H1 (cell line): ENCODE measurements around the gene GRIK1. TPM values are rescaled to one million over a fixed set of nuclear protein-coding genes. Genes with fewer than 3 reads are reported as not detected.

Experiments used
- CTCF ChIA-PET: fragments of 300-600 bp; sonication (Branson Sonifier 250); formaldehyde crosslinking; loops from one replicate; lab custom pipeline; 2021; ENCODE audit not compliant: partially characterized antibody; lab: Charles Lee
- POLR2A ChIA-PET: fragments of 300-600 bp; sonication (Branson Sonifier 250); formaldehyde crosslinking; loops from one replicate; lab custom pipeline; 2021; ENCODE audit warnings: inconsistent platforms; ENCODE audit not compliant: partially characterized antibody; lab: Charles Lee
- DNase-seq, 2 experiments: peaks; one replicate each; pipeline versions ENCODE4 v3.0.0 to v3.0.0-alpha.2; 2010 to 2022; ENCODE audit warnings: low spot score in 2 of 2, low read depth in 1 of 2, mixed read lengths in 1 of 2
- FAIRE-seq: peaks from 2 replicates; lab custom pipeline; 2011; peaks lifted over from hg19 to GRCh38; lab: Jason Lieb, UNC
- H2AFZ ChIP-seq: 2 replicates; pipeline ENCODE4 v1.8.1; 2012; ENCODE audit warnings: low read length, inconsistent platforms
- H2AK5ac ChIP-seq: 2 replicates; pipeline ENCODE4 v1.6.1; 2013; ENCODE audit warnings: low read depth, low read length
- H2BK120ac ChIP-seq: replicated peaks from 2 replicates; pipeline ENCODE3; 2013; ENCODE audit warnings: low read depth, low read length, inconsistent platforms
- H2BK12ac ChIP-seq: 2 replicates; pipeline ENCODE4 v1.6.1; 2013; ENCODE audit warnings: low read depth, low read length
- H2BK15ac ChIP-seq: 2 replicates; pipeline ENCODE4 v1.6.1; 2013; ENCODE audit warnings: low read length
- H2BK20ac ChIP-seq: 2 replicates; pipeline ENCODE4 v1.6.1; 2013; ENCODE audit warnings: low read length
- H2BK5ac ChIP-seq: 2 replicates; pipeline ENCODE4 v1.6.1; 2013; ENCODE audit warnings: low read depth, low read length
- H3K14ac ChIP-seq: 2 replicates; pipeline ENCODE4 v1.6.1; 2013; ENCODE audit warnings: inconsistent platforms; ENCODE audit not compliant: insufficient read length
- H3K18ac ChIP-seq: 2 replicates; pipeline ENCODE4 v1.6.1; 2013; ENCODE audit warnings: low read length; ENCODE audit errors: extremely low read depth
- H3K23ac ChIP-seq: 2 replicates; pipeline ENCODE4 v1.6.1; 2013; ENCODE audit warnings: inconsistent platforms; ENCODE audit not compliant: insufficient read length
- H3K23me2 ChIP-seq: 2 replicates; pipeline ENCODE4 v1.6.1; 2013; ENCODE audit warnings: low read depth, low read length
- H3K27ac ChIP-seq: 2 replicates; pipeline ENCODE4 v1.6.1; 2011; ENCODE audit warnings: low read depth, low read length, inconsistent platforms
- H3K27me3 ChIP-seq, 4 experiments: replicated peaks in 1 of 4; 1 replicate in 1 of 4; 2 replicates in 3 of 4; pipeline versions ENCODE4 v1.6.1 to v1.8.1; 2011 to 2013; ENCODE audit warnings: low read length in 3 of 4, mild to moderate bottlenecking in 3 of 4, inconsistent platforms in 2 of 4, mixed read lengths in 2 of 4, moderate library complexity in 1 of 4; ENCODE audit not compliant: control insufficient read depth in 3 of 4, insufficient read depth in 3 of 4; ENCODE audit errors: extremely low read depth in 1 of 4
- H3K36me3 ChIP-seq, 4 experiments: 2 replicates each; pipeline versions ENCODE4 v1.6.1 to v1.8.1; 2011 to 2013; ENCODE audit warnings: mild to moderate bottlenecking in 4 of 4, low read length in 3 of 4, moderate library complexity in 2 of 4, control low read depth in 1 of 4, inconsistent platforms in 1 of 4; ENCODE audit not compliant: insufficient read depth in 4 of 4, control insufficient read depth in 2 of 4
- H3K4ac ChIP-seq: replicated peaks from 2 replicates; pipeline ENCODE3; 2013; ENCODE audit warnings: low read length, low read depth, mixed read lengths, inconsistent platforms; ENCODE audit not compliant: insufficient read length
- H3K4me1 ChIP-seq, 4 experiments: replicated peaks in 1 of 4; 1 replicate in 1 of 4; 2 replicates in 3 of 4; pipeline versions ENCODE4 v1.6.1 to v1.8.1; 2011 to 2013; ENCODE audit warnings: low read length in 3 of 4, inconsistent platforms in 2 of 4, mixed read lengths in 1 of 4; ENCODE audit not compliant: insufficient read depth in 4 of 4, control insufficient read depth in 3 of 4
- H3K4me2 ChIP-seq, 2 experiments: 2 replicates each; pipeline versions ENCODE4 v1.6.1 to v1.8.1; 2011 to 2013; ENCODE audit warnings: low read depth in 2 of 2, low read length in 2 of 2, control low read depth in 1 of 2, inconsistent platforms in 1 of 2, mild to moderate bottlenecking in 1 of 2; ENCODE audit not compliant: insufficient read depth in 1 of 2
- H3K4me3 ChIP-seq, 4 experiments: fragments of 200-600, 300-600 bp in 1 of 4; sonication (generic), shearing (Covaris generic), sonication (Bioruptor Twin) in 1 of 4; 2 replicates each; pipeline versions ENCODE4 v1.5.1 to v1.8.1; 2011 to 2016; ENCODE audit warnings: low read length in 4 of 4, low read depth in 3 of 4, control low read depth in 2 of 4, inconsistent platforms in 2 of 4, mild to moderate bottlenecking in 2 of 4, mixed read lengths in 1 of 4, moderate library complexity in 1 of 4; ENCODE audit not compliant: insufficient read depth in 2 of 4; ENCODE audit errors: extremely low read depth in 1 of 4
- H3K56ac ChIP-seq: replicated peaks from 2 replicates; pipeline ENCODE3; 2013; ENCODE audit warnings: low read depth, mild to moderate bottlenecking, mixed read lengths, low read length, inconsistent platforms; ENCODE audit not compliant: insufficient read length
- H3K79me1 ChIP-seq: 2 replicates; pipeline ENCODE4 v1.6.1; 2013; ENCODE audit warnings: low read depth, low read length, control low read depth
- H3K79me2 ChIP-seq, 2 experiments: 2 replicates each; pipeline versions ENCODE4 v1.6.1 to v1.8.1; 2012 to 2013; ENCODE audit warnings: low read length in 2 of 2, mild to moderate bottlenecking in 2 of 2, inconsistent platforms in 1 of 2; ENCODE audit not compliant: insufficient read depth in 2 of 2, control insufficient read depth in 1 of 2
- H3K9ac ChIP-seq, 4 experiments: replicated peaks in 1 of 4; 1 replicate in 1 of 4; 2 replicates in 3 of 4; pipeline versions ENCODE4 v1.6.1 to v1.8.1; 2011 to 2013; ENCODE audit warnings: low read depth in 3 of 4, low read length in 3 of 4, control low read depth in 2 of 4, mild to moderate bottlenecking in 2 of 4, moderate library complexity in 2 of 4, inconsistent platforms in 1 of 4; ENCODE audit errors: extremely low read depth in 1 of 4
- H3K9me3 ChIP-seq, 2 experiments: 2 replicates each; pipeline versions ENCODE4 v1.6.1 to v1.8.1; 2012 to 2013; ENCODE audit warnings: mild to moderate bottlenecking in 2 of 2, moderate library complexity in 2 of 2, control low read depth in 1 of 2, inconsistent platforms in 1 of 2, low read depth in 1 of 2, low read length in 1 of 2, mixed read lengths in 1 of 2; ENCODE audit not compliant: insufficient read depth in 2 of 2
- H4K20me1 ChIP-seq, 2 experiments: replicated peaks in 1 of 2; 2 replicates each; pipeline versions ENCODE3 to v1.8.1; 2011 to 2013; ENCODE audit warnings: inconsistent platforms in 2 of 2, low read length in 2 of 2, mild to moderate bottlenecking in 1 of 2; ENCODE audit not compliant: insufficient read depth in 2 of 2, control insufficient read depth in 1 of 2
- H4K5ac ChIP-seq: 2 replicates; pipeline ENCODE4 v1.6.1; 2013; ENCODE audit warnings: low read length, low read depth, mixed read lengths, inconsistent platforms; ENCODE audit not compliant: insufficient read length
- H4K8ac ChIP-seq: 2 replicates; pipeline ENCODE4 v1.8.0; 2013; ENCODE audit warnings: mild to moderate bottlenecking, moderate library complexity, low read length, inconsistent platforms; ENCODE audit not compliant: insufficient read depth; ENCODE audit errors: extremely low read depth
- H4K91ac ChIP-seq: replicated peaks from 2 replicates; pipeline ENCODE3; 2013; ENCODE audit warnings: low read length, mixed read lengths, inconsistent platforms; ENCODE audit not compliant: insufficient read length
- ASH2L ChIP-seq: fragments of 200-600, 300-600 bp; sonication (generic); IDR thresholded peaks from one replicate; pipeline ENCODE4 v1.7.1; 2017; ENCODE audit warnings: low read length
- EGR1 ChIP-seq: IDR thresholded peaks from 2 replicates; pipeline ENCODE4 v1.6.1; 2011; ENCODE audit warnings: low read depth, low read length, borderline replicate concordance
- EZH2 ChIP-seq: fragments of 200-600 bp; sonication (generic); IDR thresholded peaks from 2 replicates; pipeline ENCODE4 v1.7.1; 2012; ENCODE audit warnings: low read depth, mild to moderate bottlenecking, moderate library complexity, low read length, inconsistent platforms; ENCODE audit not compliant: severe bottlenecking
- GABPA ChIP-seq: IDR thresholded peaks from 2 replicates; pipeline ENCODE4 v1.6.1; 2011; ENCODE audit warnings: mild to moderate bottlenecking, low read length, moderate library complexity, borderline replicate concordance; ENCODE audit not compliant: insufficient read depth
- KDM5A ChIP-seq: fragments of 200-600 bp; IDR thresholded peaks from 2 replicates; pipeline ENCODE4 v1.7.1; 2012; ENCODE audit warnings: mild to moderate bottlenecking, low read length, inconsistent platforms, mixed read lengths
- RAD21 ChIP-seq, 2 experiments: IDR thresholded peaks in 1 of 2; conservative IDR thresholded peaks in 1 of 2; 2 replicates each; pipeline ENCODE4 v1.6.1; 2011; ENCODE audit warnings: low read depth in 2 of 2, low read length in 2 of 2, improper control_type of control experiment in 1 of 2, inconsistent platforms in 1 of 2, mild to moderate bottlenecking in 1 of 2, moderate library complexity in 1 of 2
- RFX5 ChIP-seq: IDR thresholded peaks from 2 replicates; pipeline ENCODE4 v1.6.1; 2011; ENCODE audit warnings: low read depth, low read length, improper control_type of control experiment, borderline replicate concordance
- RXRA ChIP-seq: IDR thresholded peaks from 2 replicates; pipeline ENCODE4 v1.6.1; 2011; ENCODE audit warnings: low read depth, mild to moderate bottlenecking, low read length, moderate library complexity; ENCODE audit not compliant: insufficient read depth
- SP2 ChIP-seq: IDR thresholded peaks from 2 replicates; pipeline ENCODE4 v1.6.1; 2012; ENCODE audit warnings: mild to moderate bottlenecking, low read length, inconsistent platforms
- TBP ChIP-seq: IDR thresholded peaks from 2 replicates; pipeline ENCODE4 v1.6.1; 2011; ENCODE audit warnings: low read depth, low read length, improper control_type of control experiment
- TCF12 ChIP-seq: IDR thresholded peaks from 2 replicates; pipeline ENCODE4 v1.6.1; 2011; ENCODE audit warnings: low read depth, mild to moderate bottlenecking, low read length
- WGBS, 2 experiments: shearing (Covaris generic) in 1 of 2; methylation state at CpG; one replicate each; pipeline versions ENCODE4 v1.1.6 to v1.1.7; 2013 to 2015; ENCODE audit warnings: low lambda C conversion rate in 2 of 2, mixed read lengths in 2 of 2, inconsistent platforms in 1 of 2, low coverage in 1 of 2, missing lambda C conversion rate in 1 of 2; ENCODE audit not compliant: insufficient replicate concordance in 2 of 2, insufficient coverage in 1 of 2, insufficient read length in 1 of 2; ENCODE audit errors: extremely low coverage in 1 of 2, missing lambda C conversion rate in 1 of 2; 5-methylcytosine and 5-hydroxymethylcytosine counted together
- polyA plus RNA-seq, 7 experiments: library from polyadenylated mRNA; depleted of rRNA in 3 of 7; stranded (reverse) in 5 of 7; unstranded in 2 of 7; fragments of >200 nt in 5 of 7; fragments of 200-250 nt in 2 of 7; gene quantifications; 1 replicate in 5 of 7; 2 replicates in 1 of 7; 4 replicates in 1 of 7; pipeline versions ENCODE4 v1.2.1 to v1.2.3, GENCODE V29; 2011 to 2013; ENCODE audit warnings: missing spikeins in 2 of 7, mixed read lengths in 2 of 7
- total RNA-seq: library from RNA; stranded (reverse); fragmentation: NEBNext Ultra II Directional; extraction: Animal tissue kit (Norgen Biotek cat#: 25700); gene quantifications from 2 replicates; pipeline ENCODE4 v1.2.1, GENCODE V29; 2021

GRIK1 gene
- total and polyA plus RNA-seq, 2 of the 8 experiments (the other 6 are each of a cell fraction or from before 2014, with no cell fraction given): 0.11 to 0.32 TPM

GRCh38 chr21:29748391-29749167 is 191.2 kb downstream of the GRIK1 start:
- no peaks in the 10 kb centered on the region for H4K20me1 ChIP-seq
- FAIRE-seq (no peak), DNase-seq (no peak)
- no peak overlapping the region for H3K4me2 ChIP-seq
- H2BK120ac ChIP-seq: no peak overlapping the region
- H3K23me2 ChIP-seq: no peaks in the 10 kb centered on the region
- no peaks in the 10 kb centered on the region for H3K36me3 ChIP-seq
- H2BK12ac ChIP-seq: no peak overlapping the region
- 86% methylated on average over 8 of the region's 8 CpGs; no CpG with 5 or more reads in 1 of the 2 experiments for WGBS, 2 experiments
- H3K56ac ChIP-seq: no peak overlapping the region
- no peak overlapping the region for H2AK5ac ChIP-seq
- H3K4me1 ChIP-seq: peaks cover 0 to 7% (median 4%) of the 10 kb centered on the region in 4 experiments; a peak in 3 of 7 replicates
- no peak overlapping the region for H3K4me3 ChIP-seq
- H3K14ac ChIP-seq: no peak overlapping the region
- no peak overlapping the region for H2BK20ac ChIP-seq
- no peak overlapping the region for H3K18ac ChIP-seq
- no peaks in the 10 kb centered on the region for H3K79me2 ChIP-seq
- no peak overlapping the region for H4K8ac ChIP-seq
- no peak overlapping the region for H4K5ac ChIP-seq
- H4K91ac ChIP-seq: no peak overlapping the region
- no peaks in the 10 kb centered on the region for H3K27me3 ChIP-seq
- CTCF ChIA-PET: interaction anchor here (0.8 kb wide), 1 partner anchor 9 kb away, joined by 3 read pairs; no protein-coding TSS in a partner anchor
- no peaks in the 10 kb centered on the region for H3K79me1 ChIP-seq
- H3K23ac ChIP-seq: no peak overlapping the region
- no peak overlapping the region for H2BK5ac ChIP-seq
- no peak overlapping the region for H3K27ac ChIP-seq
- no peak overlapping the region for H2BK15ac ChIP-seq
- no peak overlapping the region for H3K9ac ChIP-seq
- POLR2A ChIA-PET: interaction anchor here (1.1 kb wide), 1 partner anchor 11 kb away, joined by 3 read pairs; no protein-coding TSS in a partner anchor
- 0 out of 2 replicates have a peak overlapping the region, but pooled peaks have one; percentile 3 for H2AFZ ChIP-seq
- no peaks in the 10 kb centered on the region for H3K9me3 ChIP-seq
- H3K4ac ChIP-seq: no peak overlapping the region
- TF ChIP-seq TCF12 (no peak), SP2 (no peak), EGR1 (no peak), KDM5A (no peak), RXRA (no peak), RAD21 (IDR thresholded peaks at IDR 0.05 in 1 of 2, conservative IDR thresholded peaks at IDR 0.05 in 1 of 2; ENCODE audit: low read depth in 2 of 2, low read length in 2 of 2) (no peak), GABPA (no peak), RFX5 (no peak), ASH2L (no peak), EZH2 (no peak), TBP (no peak)
